Measurements from ENCODE around the gene EMID1.

DNA sequence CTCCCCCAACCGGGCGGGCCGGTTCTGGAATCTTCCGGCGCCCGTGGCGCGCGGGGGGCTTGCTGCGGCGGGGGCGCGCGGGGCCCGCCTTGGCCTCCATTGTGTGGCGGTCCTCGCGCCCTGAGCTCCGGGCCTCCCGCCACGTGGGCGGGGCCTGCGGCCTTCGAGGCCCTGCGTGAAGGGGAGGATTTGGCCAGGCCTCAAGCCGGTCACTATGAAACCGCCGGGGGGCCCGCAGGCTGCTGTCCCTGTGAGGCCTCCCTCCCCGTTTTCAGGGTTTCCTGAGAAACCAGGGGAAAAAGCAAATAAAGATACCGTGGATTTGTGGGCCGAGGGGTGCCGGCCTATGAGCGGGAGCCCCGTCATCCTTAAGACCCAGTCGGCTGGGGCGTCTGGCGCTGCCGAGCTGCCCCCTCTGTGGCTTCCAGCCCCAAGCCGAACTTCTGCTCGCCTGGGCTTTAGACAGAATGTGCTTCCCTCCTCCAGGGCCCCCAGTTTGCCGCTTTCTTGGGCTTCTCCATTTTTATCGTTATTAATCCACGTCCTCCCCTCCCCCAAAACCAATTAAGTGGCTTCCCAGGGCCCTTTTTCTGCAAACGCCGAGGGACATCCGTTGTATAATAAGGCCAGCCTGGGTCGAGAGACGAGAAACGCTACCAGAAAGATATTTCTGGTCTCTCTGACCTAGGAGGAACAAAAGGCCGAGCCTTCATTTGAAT, 63.0 kb downstream of the EMID1 start:
- TF ChIP-seq, protein P1, sequence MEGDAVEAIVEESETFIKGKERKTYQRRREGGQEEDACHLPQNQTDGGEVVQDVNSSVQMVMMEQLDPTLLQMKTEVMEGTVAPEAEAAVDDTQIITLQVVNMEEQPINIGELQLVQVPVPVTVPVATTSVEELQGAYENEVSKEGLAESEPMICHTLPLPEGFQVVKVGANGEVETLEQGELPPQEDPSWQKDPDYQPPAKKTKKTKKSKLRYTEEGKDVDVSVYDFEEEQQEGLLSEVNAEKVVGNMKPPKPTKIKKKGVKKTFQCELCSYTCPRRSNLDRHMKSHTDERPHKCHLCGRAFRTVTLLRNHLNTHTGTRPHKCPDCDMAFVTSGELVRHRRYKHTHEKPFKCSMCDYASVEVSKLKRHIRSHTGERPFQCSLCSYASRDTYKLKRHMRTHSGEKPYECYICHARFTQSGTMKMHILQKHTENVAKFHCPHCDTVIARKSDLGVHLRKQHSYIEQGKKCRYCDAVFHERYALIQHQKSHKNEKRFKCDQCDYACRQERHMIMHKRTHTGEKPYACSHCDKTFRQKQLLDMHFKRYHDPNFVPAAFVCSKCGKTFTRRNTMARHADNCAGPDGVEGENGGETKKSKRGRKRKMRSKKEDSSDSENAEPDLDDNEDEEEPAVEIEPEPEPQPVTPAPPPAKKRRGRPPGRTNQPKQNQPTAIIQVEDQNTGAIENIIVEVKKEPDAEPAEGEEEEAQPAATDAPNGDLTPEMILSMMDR (tag by site-specific recombination; IDR thresholded peaks at IDR 0.05) = no peak
- TF ChIP-seq ZNF169 (tag by site-specific recombination; IDR thresholded peaks at IDR 0.05) = no peak
- no peak for TF ChIP-seq SETDB1 (IDR thresholded peaks at IDR 0.05; ENCODE audit: insufficient read length, low read length)
- TF ChIP-seq, protein P2, sequence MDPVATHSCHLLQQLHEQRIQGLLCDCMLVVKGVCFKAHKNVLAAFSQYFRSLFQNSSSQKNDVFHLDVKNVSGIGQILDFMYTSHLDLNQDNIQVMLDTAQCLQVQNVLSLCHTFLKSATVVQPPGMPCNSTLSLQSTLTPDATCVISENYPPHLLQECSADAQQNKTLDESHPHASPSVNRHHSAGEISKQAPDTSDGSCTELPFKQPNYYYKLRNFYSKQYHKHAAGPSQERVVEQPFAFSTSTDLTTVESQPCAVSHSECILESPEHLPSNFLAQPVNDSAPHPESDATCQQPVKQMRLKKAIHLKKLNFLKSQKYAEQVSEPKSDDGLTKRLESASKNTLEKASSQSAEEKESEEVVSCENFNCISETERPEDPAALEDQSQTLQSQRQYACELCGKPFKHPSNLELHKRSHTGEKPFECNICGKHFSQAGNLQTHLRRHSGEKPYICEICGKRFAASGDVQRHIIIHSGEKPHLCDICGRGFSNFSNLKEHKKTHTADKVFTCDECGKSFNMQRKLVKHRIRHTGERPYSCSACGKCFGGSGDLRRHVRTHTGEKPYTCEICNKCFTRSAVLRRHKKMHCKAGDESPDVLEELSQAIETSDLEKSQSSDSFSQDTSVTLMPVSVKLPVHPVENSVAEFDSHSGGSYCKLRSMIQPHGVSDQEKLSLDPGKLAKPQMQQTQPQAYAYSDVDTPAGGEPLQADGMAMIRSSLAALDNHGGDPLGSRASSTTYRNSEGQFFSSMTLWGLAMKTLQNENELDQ (tag by site-specific recombination; IDR thresholded peaks at IDR 0.05; ENCODE audit: low read depth) = no peak
- TF ChIP-seq, protein P3, sequence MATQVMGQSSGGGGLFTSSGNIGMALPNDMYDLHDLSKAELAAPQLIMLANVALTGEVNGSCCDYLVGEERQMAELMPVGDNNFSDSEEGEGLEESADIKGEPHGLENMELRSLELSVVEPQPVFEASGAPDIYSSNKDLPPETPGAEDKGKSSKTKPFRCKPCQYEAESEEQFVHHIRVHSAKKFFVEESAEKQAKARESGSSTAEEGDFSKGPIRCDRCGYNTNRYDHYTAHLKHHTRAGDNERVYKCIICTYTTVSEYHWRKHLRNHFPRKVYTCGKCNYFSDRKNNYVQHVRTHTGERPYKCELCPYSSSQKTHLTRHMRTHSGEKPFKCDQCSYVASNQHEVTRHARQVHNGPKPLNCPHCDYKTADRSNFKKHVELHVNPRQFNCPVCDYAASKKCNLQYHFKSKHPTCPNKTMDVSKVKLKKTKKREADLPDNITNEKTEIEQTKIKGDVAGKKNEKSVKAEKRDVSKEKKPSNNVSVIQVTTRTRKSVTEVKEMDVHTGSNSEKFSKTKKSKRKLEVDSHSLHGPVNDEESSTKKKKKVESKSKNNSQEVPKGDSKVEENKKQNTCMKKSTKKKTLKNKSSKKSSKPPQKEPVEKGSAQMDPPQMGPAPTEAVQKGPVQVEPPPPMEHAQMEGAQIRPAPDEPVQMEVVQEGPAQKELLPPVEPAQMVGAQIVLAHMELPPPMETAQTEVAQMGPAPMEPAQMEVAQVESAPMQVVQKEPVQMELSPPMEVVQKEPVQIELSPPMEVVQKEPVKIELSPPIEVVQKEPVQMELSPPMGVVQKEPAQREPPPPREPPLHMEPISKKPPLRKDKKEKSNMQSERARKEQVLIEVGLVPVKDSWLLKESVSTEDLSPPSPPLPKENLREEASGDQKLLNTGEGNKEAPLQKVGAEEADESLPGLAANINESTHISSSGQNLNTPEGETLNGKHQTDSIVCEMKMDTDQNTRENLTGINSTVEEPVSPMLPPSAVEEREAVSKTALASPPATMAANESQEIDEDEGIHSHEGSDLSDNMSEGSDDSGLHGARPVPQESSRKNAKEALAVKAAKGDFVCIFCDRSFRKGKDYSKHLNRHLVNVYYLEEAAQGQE (tag by site-specific recombination; IDR thresholded peaks at IDR 0.05) = no peak
- no peak; the same call in 1 of the 2 replicates for TF ChIP-seq YY1 (tag by site-specific recombination; IDR thresholded peaks at IDR 0.05)
- no peak for TF ChIP-seq ZNF223 (tag by site-specific recombination; IDR thresholded peaks at IDR 0.05)
- TF ChIP-seq, protein P4, sequence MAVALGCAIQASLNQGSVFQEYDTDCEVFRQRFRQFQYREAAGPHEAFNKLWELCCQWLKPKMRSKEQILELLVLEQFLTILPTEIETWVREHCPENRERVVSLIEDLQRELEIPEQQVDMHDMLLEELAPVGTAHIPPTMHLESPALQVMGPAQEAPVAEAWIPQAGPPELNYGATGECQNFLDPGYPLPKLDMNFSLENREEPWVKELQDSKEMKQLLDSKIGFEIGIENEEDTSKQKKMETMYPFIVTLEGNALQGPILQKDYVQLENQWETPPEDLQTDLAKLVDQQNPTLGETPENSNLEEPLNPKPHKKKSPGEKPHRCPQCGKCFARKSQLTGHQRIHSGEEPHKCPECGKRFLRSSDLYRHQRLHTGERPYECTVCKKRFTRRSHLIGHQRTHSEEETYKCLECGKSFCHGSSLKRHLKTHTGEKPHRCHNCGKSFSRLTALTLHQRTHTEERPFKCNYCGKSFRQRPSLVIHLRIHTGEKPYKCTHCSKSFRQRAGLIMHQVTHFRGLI (tag by site-specific recombination; IDR thresholded peaks at IDR 0.05) = no peak
- TF ChIP-seq, protein P5, sequence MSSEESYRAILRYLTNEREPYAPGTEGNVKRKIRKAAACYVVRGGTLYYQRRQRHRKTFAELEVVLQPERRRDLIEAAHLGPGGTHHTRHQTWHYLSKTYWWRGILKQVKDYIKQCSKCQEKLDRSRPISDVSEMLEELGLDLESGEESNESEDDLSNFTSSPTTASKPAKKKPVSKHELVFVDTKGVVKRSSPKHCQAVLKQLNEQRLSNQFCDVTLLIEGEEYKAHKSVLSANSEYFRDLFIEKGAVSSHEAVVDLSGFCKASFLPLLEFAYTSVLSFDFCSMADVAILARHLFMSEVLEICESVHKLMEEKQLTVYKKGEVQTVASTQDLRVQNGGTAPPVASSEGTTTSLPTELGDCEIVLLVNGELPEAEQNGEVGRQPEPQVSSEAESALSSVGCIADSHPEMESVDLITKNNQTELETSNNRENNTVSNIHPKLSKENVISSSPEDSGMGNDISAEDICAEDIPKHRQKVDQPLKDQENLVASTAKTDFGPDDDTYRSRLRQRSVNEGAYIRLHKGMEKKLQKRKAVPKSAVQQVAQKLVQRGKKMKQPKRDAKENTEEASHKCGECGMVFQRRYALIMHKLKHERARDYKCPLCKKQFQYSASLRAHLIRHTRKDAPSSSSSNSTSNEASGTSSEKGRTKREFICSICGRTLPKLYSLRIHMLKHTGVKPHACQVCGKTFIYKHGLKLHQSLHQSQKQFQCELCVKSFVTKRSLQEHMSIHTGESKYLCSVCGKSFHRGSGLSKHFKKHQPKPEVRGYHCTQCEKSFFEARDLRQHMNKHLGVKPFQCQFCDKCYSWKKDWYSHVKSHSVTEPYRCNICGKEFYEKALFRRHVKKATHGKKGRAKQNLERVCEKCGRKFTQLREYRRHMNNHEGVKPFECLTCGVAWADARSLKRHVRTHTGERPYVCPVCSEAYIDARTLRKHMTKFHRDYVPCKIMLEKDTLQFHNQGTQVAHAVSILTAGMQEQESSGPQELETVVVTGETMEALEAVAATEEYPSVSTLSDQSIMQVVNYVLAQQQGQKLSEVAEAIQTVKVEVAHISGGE (tag by site-specific recombination; conservative IDR thresholded peaks at IDR 0.05; ENCODE audit: low read depth) = no peak
